NCI-H524 treated with DMSO at 0.1 percent for 48 hours (cell line): ENCODE measurements around the gene IL17D.
A peak's percentile ranks its signal among the peaks of the same experiment; 100 is the strongest.
"Not testable (repeated sequence)": the region's sequence is repeated elsewhere in the genome, so short reads cannot be mapped to it uniquely, and the experiment has no call there.

Experiments
- DNase-seq: peaks from one replicate; lab custom pipeline; 2025; lab: John Stamatoyannopoulos, UW

Gene IL17D, protein sequence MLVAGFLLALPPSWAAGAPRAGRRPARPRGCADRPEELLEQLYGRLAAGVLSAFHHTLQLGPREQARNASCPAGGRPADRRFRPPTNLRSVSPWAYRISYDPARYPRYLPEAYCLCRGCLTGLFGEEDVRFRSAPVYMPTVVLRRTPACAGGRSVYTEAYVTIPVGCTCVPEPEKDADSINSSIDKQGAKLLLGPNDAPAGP

GRCh38 chr13:20702915-20703779, at the start of gene IL17D:
Gene IL17D, plus strand, starts transcription at chr13:20703699. Its CDS starts 303 bp downstream, at chr13:20704002.
- DNase-seq = no peak

- no peak for DNase-seq
Observed at GRCh38 chr13:20654156-20654555, 49.3 kb upstream of the IL17D start.

GRCh38 chr13:20658451-20659040, 45.0 kb upstream of the IL17D start:
- no peak for DNase-seq

DNA sequence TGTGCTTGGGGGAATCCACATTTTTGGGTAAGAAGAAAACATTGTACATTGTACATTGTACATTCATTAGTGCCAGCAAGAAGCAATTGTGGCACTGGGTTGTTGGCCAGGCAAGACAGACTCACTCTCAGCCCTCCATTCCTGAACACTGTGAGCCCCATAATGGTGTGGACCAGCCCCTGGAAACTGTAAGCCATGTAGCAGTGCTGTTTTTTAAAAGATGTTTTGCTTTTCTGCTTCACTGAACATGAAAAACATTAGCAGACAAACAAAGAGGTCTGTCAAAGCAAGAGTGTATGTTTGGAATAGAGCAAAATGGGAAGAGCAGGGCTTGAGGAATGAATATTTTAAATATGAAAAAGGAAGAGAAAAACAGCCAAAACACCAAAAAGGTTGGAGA, 39.1 kb upstream of the IL17D start:
- DNase-seq = no peak

GRCh38 chr13:20666948-20667347, 36.6 kb upstream of the IL17D start:
- no peak for DNase-seq

GRCh38 chr13:20667857-20668437, 35.6 kb upstream of the IL17D start:
- no peak for DNase-seq

DNA sequence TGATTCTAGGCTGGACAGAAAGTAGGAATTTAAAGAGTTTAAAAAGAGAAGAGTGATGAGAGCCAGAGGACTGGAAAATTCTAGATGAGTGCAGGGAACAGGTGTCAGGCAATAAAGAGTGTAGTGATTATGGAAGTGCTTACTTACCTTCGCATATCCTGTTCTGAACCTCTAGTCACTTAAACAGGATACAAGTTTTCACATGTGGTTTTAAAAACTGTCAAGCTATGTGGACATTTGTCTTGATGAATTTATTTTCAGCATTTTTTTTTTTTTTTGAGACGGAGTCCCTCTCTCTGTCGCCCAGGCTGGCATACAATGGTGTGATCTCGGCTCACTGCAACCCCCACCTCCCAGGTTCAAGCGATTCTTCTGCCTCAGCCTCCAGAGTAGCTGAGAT, 34.3 kb upstream of the IL17D start:
- no peak for DNase-seq

DNA sequence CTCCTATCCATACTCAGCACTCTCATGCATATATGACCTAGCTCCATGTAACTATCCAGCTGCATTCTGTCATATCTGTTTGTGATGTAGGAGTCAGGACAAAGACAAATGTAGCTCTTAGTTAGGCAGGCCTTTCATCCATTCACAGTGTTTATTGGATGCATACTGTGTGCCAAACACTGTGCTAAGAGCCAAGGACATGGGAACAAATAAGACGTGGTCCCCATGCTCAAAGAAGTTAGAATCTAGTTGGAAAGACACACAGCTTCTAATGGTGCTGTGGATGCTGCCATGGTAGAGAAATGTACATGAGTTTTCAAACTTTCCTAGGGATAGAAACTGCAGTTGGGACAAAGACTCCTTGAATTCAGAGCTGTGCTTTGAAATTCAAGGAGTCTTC, 31.7 kb upstream of the IL17D start:
- DNase-seq = no peak

DNA sequence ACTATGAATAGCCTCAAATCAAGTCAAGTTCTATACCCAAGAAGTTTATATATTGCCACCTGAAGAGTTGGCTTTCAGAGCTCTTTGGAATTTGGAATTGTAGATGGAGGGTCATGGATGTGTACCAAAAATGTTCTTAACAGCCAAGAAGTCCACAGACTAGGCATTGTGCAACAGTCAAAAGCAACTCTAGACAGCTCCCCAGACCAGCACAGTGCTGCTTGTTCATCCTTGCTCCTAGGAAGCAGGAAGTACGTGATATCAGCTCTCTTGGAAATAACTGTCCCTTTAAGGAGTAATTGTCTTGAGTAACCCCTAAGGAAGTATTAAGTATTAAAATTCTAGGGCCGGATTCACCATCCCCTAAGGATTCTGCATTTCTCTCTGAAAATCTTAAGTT, 30.7 kb upstream of the IL17D start:
- no peak for DNase-seq

GRCh38 chr13:20673715-20674114, 29.8 kb upstream of the IL17D start:
- DNase-seq = no peak

DNA sequence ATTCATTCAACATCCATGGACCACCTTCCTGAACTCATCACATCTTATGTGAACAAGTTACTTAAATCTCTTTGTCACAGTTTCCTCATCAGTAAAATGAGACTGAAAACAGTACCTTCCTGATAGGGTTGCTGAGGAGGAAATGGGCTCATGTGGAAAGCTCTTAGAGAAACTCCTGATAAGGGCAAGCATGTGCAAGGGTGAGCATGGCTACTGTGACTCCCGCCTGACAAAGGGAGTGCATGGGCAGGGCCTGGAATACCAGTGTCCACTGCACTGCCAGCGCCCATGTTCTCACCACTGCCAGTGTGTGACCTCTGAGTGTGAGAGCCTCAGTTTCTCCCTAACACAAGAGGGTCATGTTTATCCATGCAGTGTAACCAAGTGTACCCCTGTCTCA, 27.3 kb upstream of the IL17D start:
- DNase-seq = no peak

DNA sequence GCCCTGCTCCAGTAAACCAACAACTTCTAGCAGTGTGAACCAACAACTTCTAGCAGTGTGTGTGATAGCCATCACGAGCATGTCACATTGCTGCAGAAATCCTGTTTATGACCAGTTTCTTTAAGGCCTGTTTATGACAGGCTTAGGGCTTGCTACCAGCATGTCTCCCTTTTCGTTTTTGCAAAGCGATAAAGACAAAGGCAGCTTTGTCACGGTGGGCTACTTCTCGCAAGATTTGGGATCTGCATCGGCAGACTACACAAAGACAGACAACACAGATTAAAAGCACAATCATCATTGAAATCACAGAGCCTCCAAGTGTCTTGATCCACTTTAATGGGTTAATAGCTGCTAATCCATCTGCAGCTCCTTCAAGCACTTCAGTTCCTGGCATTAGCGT, 24.9 kb upstream of the IL17D start:
- peak; percentile 93 for DNase-seq

DNA sequence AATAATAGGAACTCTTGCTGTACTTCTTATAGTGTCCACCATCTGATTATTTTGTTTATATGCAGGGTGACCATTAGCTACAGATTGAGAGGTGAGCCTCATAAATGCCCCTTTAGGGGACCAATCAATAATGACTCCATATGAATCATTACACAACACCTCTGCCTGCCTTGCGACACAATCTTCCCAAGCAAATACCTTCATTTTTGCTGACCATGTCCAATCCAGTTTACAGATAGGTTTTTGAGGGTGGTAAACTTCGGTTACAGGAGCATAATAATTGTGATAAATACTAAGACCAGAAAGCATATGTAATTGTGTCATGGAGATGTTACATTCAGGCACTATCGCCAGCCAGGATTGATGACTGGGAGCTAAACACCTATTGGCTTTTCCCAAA, 23.6 kb upstream of the IL17D start:
- no peak for DNase-seq

DNA sequence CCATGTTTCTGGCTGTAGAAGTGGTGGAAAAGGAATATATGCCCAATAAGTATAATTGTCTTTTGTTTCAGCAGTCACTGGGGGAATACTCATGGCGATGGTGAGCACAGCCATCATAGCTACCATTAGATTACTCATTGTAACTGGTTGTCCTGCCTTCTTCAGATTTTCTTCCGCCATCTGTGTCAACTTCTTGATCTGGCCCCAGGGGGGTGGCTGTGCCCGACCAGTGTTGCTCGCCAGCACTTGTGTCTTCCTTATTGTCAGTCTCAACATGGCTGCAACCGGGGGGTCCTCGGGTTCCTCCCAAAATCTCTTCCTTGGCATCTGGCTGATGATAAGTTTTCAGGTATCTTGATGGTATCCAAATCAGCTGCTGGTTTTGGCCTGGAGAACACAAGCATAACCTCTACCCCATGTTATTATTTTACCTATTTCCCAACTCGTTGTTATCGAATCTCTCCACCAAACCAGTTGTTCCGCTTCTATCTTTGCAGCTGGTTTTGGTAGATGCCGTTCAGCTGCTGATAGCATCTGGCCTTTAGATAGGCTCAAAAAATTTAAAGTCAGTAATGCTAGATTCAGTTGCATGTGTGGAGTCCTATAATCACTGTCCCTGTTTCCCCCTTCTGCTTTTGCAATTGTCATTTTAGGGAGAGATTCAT, 23.0 kb upstream of the IL17D start:
- DNase-seq = no peak

DNA sequence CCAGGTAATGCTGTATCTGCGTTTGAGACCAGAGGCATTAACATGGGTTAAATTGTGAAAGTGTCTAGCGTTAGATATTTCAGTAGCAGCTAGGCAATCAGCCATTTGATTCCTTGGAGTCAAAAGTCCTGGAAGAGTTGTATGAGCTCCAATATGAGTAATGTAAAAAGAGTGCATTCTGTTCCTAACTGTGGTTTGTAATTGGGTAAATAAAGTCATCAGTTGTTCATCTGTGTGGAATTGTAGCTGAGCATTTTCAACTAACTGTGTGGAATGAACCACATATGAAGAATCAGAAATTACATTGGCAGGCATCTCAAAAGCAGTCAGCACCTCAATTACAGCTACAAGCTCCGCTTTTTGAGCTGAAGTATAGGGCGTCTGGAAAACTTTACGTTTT, 22.0 kb upstream of the IL17D start:
- DNase-seq = not testable (repeated sequence)

- no peak for DNase-seq
Observed at GRCh38 chr13:20682061-20682460, 21.4 kb upstream of the IL17D start.

GRCh38 chr13:20684041-20684440, 19.5 kb upstream of the IL17D start:
- DNase-seq = no peak

DNA sequence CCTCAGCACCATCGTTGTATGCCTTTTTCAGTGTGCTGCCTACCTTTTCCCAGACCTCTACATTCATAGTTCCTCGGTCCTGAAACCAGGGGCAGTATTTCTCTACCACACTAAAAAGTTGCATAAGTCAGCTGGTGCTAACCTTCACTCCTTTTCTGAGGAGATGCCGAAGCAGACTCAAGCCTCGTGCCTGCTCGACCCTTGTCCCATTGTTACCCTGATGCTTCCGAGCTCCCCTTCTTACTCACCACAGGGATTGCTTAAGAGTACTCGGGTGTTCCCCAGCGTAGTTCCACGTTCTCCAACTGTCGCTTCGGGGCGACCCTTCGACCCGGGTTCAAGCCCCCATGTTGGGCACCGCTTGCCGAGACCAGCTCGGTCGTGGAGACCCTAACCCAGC, 19.0 kb upstream of the IL17D start:
- DNase-seq = no peak

GRCh38 chr13:20685092-20685491, 18.4 kb upstream of the IL17D start:
- DNase-seq = no peak

DNA sequence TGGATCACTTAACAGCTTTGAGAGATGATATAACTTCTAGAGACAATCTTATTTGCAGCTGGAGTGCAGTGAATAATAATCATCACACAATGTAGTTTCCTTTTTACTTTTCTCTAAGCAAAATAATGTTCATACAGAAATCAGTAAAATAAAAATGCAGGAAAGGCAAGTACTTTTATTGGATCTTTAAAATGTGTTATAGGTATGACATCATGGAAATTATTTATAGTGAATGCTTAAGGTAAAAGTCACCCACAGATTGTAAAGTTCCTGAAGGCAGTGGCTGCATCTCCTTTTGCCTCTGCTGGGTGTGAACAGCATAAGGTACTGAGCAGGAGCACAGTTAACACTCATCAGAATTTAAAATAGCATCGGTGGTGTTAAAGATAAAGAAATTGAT, 17.3 kb upstream of the IL17D start:
- DNase-seq = no peak

DNA sequence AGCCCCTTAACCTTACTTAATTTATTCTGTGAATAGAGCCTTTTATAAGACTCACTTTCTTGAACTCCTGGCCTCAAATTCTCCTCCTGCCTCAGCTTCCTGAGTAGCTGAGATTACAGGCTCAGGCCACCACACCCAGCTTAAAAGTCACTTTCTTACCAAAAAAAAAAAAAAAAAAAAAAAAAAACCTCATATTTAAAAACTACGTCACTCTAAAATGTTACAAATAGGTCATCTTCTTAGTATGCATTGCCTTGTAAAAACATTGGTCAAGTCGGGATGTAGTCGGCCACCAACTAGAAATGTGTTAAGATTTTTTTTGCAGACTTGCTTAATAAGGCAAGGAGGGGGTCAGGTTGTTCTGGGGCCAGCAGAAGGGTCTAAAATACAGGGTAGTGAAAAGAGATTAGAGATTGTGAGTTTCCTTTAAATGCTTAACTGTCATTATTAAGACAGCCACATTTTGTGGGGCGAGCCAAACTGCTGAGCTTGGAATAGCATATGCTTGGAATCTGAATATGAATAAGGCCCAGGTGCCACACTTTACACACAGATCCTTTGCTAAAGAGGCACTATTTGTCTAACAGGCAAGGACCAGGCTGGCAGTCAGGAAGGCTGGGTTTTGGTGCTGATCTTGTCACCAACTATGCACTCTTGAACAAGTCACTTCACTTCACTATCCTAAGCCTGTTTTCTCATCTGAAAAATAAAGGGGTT, 16.5 kb upstream of the IL17D start:
- DNase-seq = no peak

DNA sequence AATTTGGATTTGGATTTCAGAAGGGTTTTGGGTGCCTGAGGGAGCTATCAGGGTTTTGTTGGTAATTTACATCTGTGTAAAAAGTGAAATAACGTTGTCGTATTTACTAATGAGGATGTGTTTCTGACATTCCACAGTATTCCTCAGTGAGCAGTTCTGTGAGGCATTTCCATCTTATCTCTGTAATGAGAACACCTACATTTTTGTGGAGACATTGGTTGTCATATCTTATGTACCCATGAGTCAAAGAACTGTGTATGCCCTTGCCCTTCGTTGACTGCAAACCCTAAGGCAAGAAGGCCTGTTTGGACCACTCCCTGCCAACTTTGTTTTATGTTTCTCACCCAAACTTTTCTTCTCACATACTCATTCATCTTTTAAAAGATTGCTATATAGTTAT, 14.2 kb upstream of the IL17D start:
- no peak for DNase-seq
